ENCODE results near the gene DHDDS. TPM values are rescaled to one million over a fixed set of nuclear protein-coding genes. Genes with fewer than 3 reads are reported as not detected.

The DHDDS gene
- total RNA-seq, 2 experiments from 2014 or later, result 33.3 to 36.9 TPM

DNA sequence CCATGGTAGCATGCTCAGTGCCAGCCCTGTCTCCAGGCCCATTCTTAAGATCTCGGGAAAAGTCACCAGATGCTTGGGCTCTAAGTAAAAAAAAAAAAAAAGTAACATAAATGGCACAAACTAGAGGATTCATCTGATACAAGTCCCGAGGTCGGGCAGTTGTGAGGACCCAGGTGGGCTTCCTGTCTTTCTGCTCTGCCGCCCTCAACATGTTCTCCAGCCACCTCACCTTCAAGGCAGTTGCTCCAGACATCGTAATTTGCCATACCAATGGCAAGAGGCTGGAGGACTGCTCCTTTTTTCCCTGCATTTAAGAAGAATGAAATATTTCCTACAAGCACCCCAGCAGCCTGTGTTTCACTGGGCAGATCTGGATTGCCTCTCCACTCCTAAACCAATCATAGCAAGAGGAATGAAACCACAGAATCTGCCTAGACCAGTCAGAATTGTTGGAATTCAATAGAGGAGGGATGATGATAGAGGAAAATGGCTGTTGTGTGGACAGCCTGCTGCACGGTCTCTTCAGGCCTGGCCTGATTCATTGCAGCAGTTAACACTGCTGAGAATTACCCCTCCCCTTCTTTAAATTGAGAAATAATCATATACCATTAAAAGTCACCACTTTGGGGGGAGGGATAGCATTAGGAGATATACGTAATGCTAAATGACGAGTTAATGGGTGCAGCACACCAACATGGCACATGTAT is 45.5 kb downstream of the DHDDS start:
- Mint-ChIP-seq H3K4me3 (no peak overlapping the region), H3K36me3 (ENCODE audit: low read depth) (peaks cover 44% of the 10 kb centered on the region), H3K9me3 (no peaks in the 10 kb centered on the region), H3K4me1 (ENCODE audit: low read depth) (peaks cover 33% of the 10 kb centered on the region), H3K27me3 (no peaks in the 10 kb centered on the region), H3K27ac (peak overlapping the region; percentile 21)
- POLR2A ChIA-PET, result interaction anchor here (0.8 to 0.9 kb wide), 2 partner anchors 20 to 411 kb away, joined by 3 to 4 read pairs; no protein-coding TSS in a partner anchor
- ATAC-seq, result no peak
- intact Hi-C loops (cut with micrococcal nuclease), result no loop called here
- CTCF ChIA-PET, result no interaction called here
- TF ChIP-seq, protein P1, sequence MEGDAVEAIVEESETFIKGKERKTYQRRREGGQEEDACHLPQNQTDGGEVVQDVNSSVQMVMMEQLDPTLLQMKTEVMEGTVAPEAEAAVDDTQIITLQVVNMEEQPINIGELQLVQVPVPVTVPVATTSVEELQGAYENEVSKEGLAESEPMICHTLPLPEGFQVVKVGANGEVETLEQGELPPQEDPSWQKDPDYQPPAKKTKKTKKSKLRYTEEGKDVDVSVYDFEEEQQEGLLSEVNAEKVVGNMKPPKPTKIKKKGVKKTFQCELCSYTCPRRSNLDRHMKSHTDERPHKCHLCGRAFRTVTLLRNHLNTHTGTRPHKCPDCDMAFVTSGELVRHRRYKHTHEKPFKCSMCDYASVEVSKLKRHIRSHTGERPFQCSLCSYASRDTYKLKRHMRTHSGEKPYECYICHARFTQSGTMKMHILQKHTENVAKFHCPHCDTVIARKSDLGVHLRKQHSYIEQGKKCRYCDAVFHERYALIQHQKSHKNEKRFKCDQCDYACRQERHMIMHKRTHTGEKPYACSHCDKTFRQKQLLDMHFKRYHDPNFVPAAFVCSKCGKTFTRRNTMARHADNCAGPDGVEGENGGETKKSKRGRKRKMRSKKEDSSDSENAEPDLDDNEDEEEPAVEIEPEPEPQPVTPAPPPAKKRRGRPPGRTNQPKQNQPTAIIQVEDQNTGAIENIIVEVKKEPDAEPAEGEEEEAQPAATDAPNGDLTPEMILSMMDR (IDR thresholded peaks at IDR 0.05), result no peak
- no peak for DNase-seq

DNA sequence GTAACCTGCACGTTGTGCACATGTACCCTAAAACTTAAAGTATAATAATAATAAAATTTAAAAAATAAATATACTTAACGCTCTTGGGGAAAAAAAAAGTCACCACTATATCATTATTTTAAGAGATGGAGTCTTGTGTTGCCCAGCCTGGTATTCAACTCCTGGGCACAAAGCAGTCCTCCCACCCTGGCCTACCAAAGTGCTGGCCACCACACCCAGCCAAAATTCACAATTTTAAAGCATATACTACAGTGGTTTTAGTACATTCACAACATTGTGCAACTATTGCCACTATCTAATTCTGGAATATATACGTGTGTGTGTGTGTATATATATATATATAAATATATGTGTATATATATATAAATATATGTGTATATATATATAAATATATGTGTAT is 46.0 kb downstream of the DHDDS start:
- peaks cover 39% of the 10 kb centered on the region for H3K4me1 Mint-ChIP-seq (ENCODE audit: low read depth)
- H3K4me3 Mint-ChIP-seq, result no peak overlapping the region
- peaks cover 42% of the 10 kb centered on the region for H3K36me3 Mint-ChIP-seq (ENCODE audit: low read depth)
- no peaks in the 10 kb centered on the region for H3K9me3 Mint-ChIP-seq
- no peaks in the 10 kb centered on the region for H3K27me3 Mint-ChIP-seq
- no peak for DNase-seq
- CTCF ChIA-PET, result interaction anchor here (1.6 kb wide), 1 partner anchor 22 kb away, joined by 6 read pairs; no protein-coding TSS in a partner anchor
- TF ChIP-seq, protein P1 (IDR thresholded peaks at IDR 0.05), result no peak
- POLR2A ChIA-PET, result interaction anchor here (0.9 kb wide), 1 partner anchor 19 kb away, joined by 3 read pairs; no protein-coding TSS in a partner anchor
- no peak overlapping the region for H3K27ac Mint-ChIP-seq
- intact Hi-C loops (cut with micrococcal nuclease), result no loop called here
- ATAC-seq, result no peak

DNA sequence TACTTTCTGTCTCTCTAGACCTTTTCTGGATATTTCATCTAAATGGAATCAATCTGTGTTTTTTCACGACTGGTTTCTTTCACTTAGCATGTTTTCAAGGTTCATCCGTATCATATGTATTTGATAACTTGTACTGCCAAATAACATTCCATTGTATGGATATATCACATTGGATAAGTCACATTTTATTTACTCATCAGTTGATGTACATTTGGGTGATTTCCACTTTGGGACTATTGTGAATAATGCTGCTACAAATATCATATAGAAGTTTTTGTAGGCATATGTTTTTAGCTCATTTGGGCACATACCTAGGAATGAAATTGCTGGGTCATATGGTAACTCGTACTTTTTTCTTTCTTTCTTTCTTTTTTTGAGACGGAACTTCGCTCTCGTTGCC is 46.9 kb downstream of the DHDDS start:
- ATAC-seq, result no peak
- TF ChIP-seq, protein P1 (IDR thresholded peaks at IDR 0.05), result no peak
- Mint-ChIP-seq H3K4me3 (no peak overlapping the region), H3K27me3 (no peaks in the 10 kb centered on the region), H3K4me1 (ENCODE audit: low read depth) (peaks cover 35% of the 10 kb centered on the region), H3K36me3 (ENCODE audit: low read depth) (peaks cover 33% of the 10 kb centered on the region), H3K9me3 (no peaks in the 10 kb centered on the region), H3K27ac (peak overlapping the region; percentile 15)
- POLR2A ChIA-PET, result interaction anchor here (0.5 to 1.1 kb wide), 4 partner anchors 18 to 104 kb away, joined by 3 to 4 read pairs (median 3); no protein-coding TSS in a partner anchor
- intact Hi-C loops (cut with micrococcal nuclease), result no loop called here
- CTCF ChIA-PET, result interaction anchor here (1.6 kb wide), 1 partner anchor 21 kb away, joined by 6 read pairs; no protein-coding TSS in a partner anchor
- no peak for DNase-seq

DNA sequence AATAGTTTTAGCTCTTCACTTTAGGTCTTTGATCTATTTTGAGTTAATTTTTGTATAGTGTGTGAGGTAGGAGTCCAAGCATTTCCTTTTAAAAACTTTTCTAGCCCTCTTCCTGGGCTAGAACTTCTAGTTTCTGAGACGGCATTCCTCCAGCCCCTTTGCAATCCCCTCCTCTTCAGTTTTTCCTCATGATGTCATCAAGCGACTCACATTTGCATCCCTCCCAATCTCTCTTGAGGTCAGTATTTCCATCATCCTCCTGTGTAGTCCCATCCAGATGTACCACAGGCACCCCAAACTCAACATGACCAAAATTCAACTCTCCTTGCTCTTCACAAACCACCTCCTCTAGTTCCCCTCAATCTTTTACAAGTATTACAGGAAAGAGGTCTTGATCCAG is 50.8 kb downstream of the DHDDS start:
- H3K4me3 Mint-ChIP-seq, result no peak overlapping the region
- peak overlapping the region; percentile 23 for H3K27ac Mint-ChIP-seq
- no peaks in the 10 kb centered on the region for H3K27me3 Mint-ChIP-seq
- TF ChIP-seq, protein P1 (IDR thresholded peaks at IDR 0.05), result no peak
- POLR2A ChIA-PET, result interaction anchor here (1.0 to 1.3 kb wide), 3 partner anchors 10 to 18 kb away, joined by 3 to 5 read pairs (median 3); partner anchors contain the start of gene HMGN2
- DNase-seq, result no peak
- peaks cover 17% of the 10 kb centered on the region for H3K4me1 Mint-ChIP-seq (ENCODE audit: low read depth)
- intact Hi-C loops (cut with micrococcal nuclease), result no loop called here
- H3K36me3 Mint-ChIP-seq (ENCODE audit: low read depth), result peaks cover 8% of the 10 kb centered on the region
- CTCF ChIA-PET, result no interaction called here
- no peak for ATAC-seq
- no peaks in the 10 kb centered on the region for H3K9me3 Mint-ChIP-seq

DNA sequence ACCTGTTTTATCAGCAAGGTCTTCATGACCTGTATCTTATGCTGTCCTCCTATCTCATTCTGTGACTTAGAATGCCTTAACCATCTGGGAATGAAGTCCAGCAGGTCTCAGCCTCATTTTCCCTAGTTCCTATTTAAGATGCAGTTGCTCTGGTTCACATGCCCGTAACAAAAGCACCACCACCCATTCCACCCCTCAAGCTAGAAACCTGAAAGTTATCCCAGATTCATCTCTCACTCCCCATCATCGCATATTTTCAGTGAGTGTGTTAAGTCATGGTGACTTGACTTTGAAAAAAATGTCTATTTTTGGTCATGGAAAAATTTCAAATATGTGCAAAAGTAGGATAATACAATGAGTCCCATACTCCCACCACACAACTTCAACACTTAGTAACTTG is 51.9 kb downstream of the DHDDS start:
- Mint-ChIP-seq H3K9me3 (no peaks in the 10 kb centered on the region), H3K27me3 (no peaks in the 10 kb centered on the region), H3K4me1 (ENCODE audit: low read depth) (peaks cover 17% of the 10 kb centered on the region), H3K27ac (no peak overlapping the region), H3K36me3 (ENCODE audit: low read depth) (peaks cover 3% of the 10 kb centered on the region), H3K4me3 (no peak overlapping the region)
- ChIA-PET CTCF (interaction anchor here (0.8 kb wide), 1 partner anchor 16 kb away, joined by 3 read pairs; no protein-coding TSS in a partner anchor), POLR2A (interaction anchor here (0.6 kb wide), 1 partner anchor 278 kb away, joined by 3 read pairs; no protein-coding TSS in a partner anchor)
- intact Hi-C loops (cut with micrococcal nuclease), result no loop called here
- ATAC-seq (no peak), DNase-seq (no peak)
- TF ChIP-seq, protein P1 (IDR thresholded peaks at IDR 0.05), result no peak
